T follicular helper cell (primary cell): Measurements from ENCODE around the gene DDX21.
"Not testable (repeated sequence)": the region's sequence is repeated elsewhere in the genome, so short reads cannot be mapped to it uniquely, and the experiment has no call there.

ENCODE experiments used
- DNase-seq: peaks from one replicate; pipeline ENCODE4 v3.0.0-alpha.2; 2020; ENCODE audit warnings: low read depth

DDX21 gene

GRCh38 chr10:68988530-68989316, 32.8 kb downstream of the DDX21 start, which contains the start of gene KIFBP:
TSS of gene KIFBP (plus strand) at chr10:68988803. CDS start at chr10:68988833, 30 bp downstream.
- peak; percentile 77 for DNase-seq

- no peak for DNase-seq
Measured at GRCh38 chr10:68989317-68989990, 33.5 kb downstream of the DDX21 start.

GRCh38 chr10:68992636-68993440, 36.9 kb downstream of the DDX21 start:
- no peak for DNase-seq

GRCh38 chr10:68997211-68997610, 41.2 kb downstream of the DDX21 start:
- DNase-seq, result no peak

GRCh38 chr10:69004821-69005220, 48.9 kb downstream of the DDX21 start:
- no peak for DNase-seq

- no peak for DNase-seq
Measured at GRCh38 chr10:69005704-69006485, 49.9 kb downstream of the DDX21 start.

- no peak for DNase-seq
Measured at GRCh38 chr10:69007260-69007659, 51.3 kb downstream of the DDX21 start.

GRCh38 chr10:69009360-69009759, 53.4 kb downstream of the DDX21 start:
- DNase-seq, result no peak

GRCh38 chr10:69010151-69010640, 54.2 kb downstream of the DDX21 start:
- no peak for DNase-seq

- DNase-seq, result not testable (repeated sequence)
Measured at GRCh38 chr10:69012778-69013177, 56.8 kb downstream of the DDX21 start.

- no peak for DNase-seq
Measured at GRCh38 chr10:69014171-69014570, 58.2 kb downstream of the DDX21 start.

GRCh38 chr10:69018613-69019012, 62.6 kb downstream of the DDX21 start:
- DNase-seq, result no peak

GRCh38 chr10:69022611-69023010, 66.6 kb downstream of the DDX21 start:
- no peak for DNase-seq

GRCh38 chr10:69025370-69025896, 69.5 kb downstream of the DDX21 start:
- no peak for DNase-seq

- DNase-seq, result no peak
Measured at GRCh38 chr10:69033256-69033655, 77.3 kb downstream of the DDX21 start.
